Breast epithelium (tissue), 3 donors: ENCODE data around the gene MEG3.

Experiments used
- CTCF ChIP-seq, 3 donors: fragments of 450-650 bp; IDR thresholded peaks; one replicate each; pipeline ENCODE4 v1.5.1; 2016 to 2017; ENCODE audit warnings: antibody characterized with exemption in 3 of 3, mild to moderate bottlenecking in 3 of 3, moderate library complexity in 3 of 3
- POLR2AphosphoS5 ChIP-seq, 3 donors: sonication (generic); formaldehyde crosslinking; IDR thresholded peaks; one replicate each; pipeline ENCODE4 v1.6.1; 2017; ENCODE audit warnings: antibody characterized with exemption in 3 of 3

GRCh38 chr14:100819453-100819828 is 6.5 kb upstream of the MEG3 start:
- TF ChIP-seq CTCF (IDR thresholded peaks at IDR 0.05) (no peak), POLR2AphosphoS5 (IDR thresholded peaks at IDR 0.05) (no peak)
